NCI-H2107 (cell line): Measurements from ENCODE around the gene DOCK3.
"Not testable (repeated sequence)": the region's sequence is repeated elsewhere in the genome, so short reads cannot be mapped to it uniquely, and the experiment has no call there.

Source experiments
- DNase-seq: peaks from one replicate; lab custom pipeline; 2025; lab: John Stamatoyannopoulos, UW

DOCK3 gene

DNA sequence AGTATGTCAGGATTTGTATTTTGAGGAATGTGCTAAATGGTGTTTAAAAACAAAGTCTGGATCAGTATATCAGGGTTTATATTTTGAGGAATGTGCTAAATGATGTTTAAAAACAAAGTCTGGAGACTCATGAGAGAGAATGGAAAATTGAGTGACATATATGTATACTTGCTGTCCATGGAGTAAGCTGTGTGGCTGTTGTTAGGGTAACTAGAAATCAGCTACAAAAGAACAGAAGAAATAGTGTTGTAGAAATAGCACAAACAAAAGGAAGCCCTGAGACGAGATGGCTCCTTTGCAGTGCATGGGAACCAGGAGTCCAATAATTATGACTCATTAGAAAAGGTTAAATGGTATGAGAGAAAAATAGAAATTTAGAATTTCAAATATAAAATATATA is 427.7 kb downstream of the DOCK3 start:
- DNase-seq: no peak

DNA sequence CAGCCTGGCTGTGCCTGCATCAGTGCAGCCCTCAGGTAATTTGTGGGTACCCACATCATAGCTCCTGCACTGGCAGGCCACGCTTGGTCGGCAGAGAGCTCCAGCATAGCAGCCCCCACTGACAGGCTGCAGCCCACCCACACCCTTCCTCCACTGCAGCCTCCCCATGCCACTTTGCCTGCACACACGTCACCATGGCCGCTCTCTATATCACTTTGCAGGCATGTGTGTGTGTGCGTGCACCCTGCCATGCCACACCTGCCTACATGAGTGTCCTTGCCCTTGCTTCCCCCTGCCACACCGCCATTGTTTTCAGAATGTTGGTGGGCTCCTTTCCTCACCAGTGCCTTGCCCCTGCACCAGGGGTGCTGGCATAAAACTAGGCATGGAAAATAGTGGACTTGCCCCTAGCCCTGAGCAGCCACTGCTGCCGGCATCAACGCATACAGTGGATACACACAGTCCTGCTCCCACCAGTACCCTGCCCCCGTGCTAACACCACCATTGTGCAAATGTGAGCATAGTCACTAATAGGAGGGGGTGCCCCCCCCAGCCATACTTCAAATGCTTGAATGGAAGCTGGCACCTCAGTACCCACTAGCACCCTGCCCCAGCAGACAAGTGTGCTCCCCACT is 431.6 kb downstream of the DOCK3 start:
- no peak for DNase-seq

GRCh38 chr3:51110586-51110985 is 435.9 kb downstream of the DOCK3 start:
- DNase-seq: no peak

DNA sequence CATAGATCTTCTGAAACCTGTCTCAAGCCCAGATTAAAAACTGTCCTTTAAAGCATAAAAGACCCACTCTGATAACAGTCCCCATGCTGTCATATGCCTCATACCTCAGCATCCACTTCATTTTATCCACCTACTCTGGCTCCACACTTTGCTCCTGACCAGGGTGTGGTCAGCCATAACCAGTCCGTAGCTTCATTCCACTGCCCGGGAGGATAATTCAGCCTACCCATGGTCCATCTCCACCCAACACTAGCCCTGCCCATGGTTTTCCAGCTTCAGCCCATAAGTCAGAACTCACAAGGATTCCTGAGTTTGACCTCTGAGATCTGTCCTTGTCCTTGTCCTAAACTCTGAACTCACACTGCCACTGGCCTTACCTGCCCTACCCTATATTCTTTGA is 448.2 kb downstream of the DOCK3 start:
- no peak for DNase-seq

DNA sequence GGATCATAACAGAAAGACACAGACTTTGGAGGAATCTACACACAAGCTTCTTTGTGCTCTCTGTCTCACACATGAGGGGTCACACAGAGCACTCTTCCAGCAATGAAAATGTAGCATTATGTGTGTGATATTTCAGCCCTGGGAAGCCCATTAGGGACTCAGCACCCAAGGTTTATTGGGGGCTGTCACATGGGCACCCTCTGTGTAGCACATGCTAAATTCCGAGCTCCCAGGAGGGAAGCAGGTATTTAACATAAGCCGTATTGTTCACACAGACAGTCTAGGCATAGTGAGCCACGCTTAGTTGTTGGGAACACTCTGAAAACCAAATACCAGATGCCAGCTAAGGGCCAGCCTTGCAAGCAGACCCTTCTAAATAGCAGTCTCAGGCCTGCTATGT is 448.8 kb downstream of the DOCK3 start:
- no peak for DNase-seq

- DNase-seq: not testable (repeated sequence)
These were observed 456.9 kb downstream of the DOCK3 start for GRCh38 chr3:51131607-51132006.

DNA sequence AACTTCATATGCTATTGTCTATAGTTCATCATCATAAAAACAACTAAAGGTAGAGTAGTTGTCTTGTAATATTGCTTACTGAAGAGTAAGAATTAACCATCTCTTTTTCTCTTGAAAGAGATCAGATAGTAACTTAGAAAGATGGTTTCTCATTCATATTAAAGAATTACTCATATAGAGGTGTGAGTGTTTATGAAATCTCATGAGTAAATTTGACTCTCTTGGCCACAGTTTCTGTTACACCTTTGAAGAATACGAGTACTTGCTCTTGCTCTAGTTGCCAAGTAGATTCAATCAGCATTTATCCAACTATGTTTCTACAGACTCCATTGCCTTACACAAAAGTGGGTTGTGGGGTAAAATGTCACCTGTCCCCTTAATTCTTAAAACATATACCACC is 463.0 kb downstream of the DOCK3 start:
- DNase-seq: no peak

- DNase-seq: no peak
These were observed 464.9 kb downstream of the DOCK3 start for GRCh38 chr3:51139616-51140015.

- no peak for DNase-seq
These were observed 466.8 kb downstream of the DOCK3 start for GRCh38 chr3:51141573-51141972.

- DNase-seq: no peak
These were observed 471.3 kb downstream of the DOCK3 start for GRCh38 chr3:51145811-51146585.

- no peak for DNase-seq
These were observed 472.1 kb downstream of the DOCK3 start for GRCh38 chr3:51146781-51147180.

- DNase-seq: no peak
These were observed 481.4 kb downstream of the DOCK3 start for GRCh38 chr3:51156147-51156546.

DNA sequence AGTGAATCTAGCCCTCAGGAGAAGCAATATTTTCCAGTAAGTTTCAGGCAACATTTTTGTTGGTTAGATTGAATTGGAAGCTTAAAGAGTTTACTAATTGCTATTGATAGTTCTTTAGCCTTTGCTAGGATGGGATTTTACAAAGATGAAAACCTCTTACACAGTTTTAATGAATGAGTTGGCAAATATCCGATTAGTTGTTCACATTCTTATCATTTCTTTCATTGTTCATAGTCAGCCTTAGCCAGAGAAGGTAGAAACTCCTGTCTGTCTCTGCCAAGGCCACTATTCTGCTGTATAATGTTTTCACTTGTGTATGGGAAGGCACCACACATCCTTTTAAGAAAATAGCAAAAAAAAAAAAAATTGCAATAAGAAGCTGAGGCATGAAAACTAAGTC is 488.3 kb downstream of the DOCK3 start:
- DNase-seq: no peak

GRCh38 chr3:51173518-51174271 is 499.0 kb downstream of the DOCK3 start:
- no peak for DNase-seq

DNA sequence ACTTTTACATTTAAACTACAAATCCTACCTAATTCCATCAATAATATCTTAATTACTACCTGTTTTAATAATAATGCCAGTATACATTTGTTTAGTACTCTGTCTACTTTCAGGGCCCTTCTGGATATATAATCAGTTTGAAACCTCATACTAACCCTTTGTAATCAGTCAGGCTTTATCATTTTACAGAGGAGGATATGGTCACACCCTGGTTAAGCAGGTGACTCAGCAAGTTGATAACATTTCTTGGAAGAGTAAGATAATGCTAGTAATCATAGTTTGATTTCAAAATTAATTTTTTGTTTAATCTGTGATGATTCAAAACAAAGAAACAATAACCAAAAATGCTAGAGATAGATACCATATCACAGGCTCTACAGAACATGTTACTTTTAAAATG is 502.2 kb downstream of the DOCK3 start:
- no peak for DNase-seq

DNA sequence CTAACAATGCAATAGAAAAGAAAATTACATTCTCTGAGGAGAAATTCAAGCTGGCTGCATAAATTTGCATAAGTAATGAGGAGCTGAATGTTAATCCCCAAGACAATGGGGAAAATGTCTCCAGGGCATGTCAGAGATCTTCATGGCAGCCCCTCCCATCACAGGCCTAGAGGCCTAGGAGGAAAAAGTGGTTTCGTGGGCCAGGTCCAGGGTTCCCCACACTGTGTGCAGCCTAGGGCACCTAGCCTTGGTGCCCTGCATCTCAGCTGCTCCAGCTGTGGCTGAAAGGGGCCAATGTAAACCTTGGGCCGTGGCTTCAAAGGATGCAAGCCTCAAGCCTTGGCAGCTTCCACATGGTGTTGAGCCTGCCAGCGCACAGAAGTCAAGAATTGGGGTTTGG is 511.7 kb downstream of the DOCK3 start:
- not testable (repeated sequence) for DNase-seq

GRCh38 chr3:51190199-51190598 is 515.5 kb downstream of the DOCK3 start:
- DNase-seq: no peak

DNA sequence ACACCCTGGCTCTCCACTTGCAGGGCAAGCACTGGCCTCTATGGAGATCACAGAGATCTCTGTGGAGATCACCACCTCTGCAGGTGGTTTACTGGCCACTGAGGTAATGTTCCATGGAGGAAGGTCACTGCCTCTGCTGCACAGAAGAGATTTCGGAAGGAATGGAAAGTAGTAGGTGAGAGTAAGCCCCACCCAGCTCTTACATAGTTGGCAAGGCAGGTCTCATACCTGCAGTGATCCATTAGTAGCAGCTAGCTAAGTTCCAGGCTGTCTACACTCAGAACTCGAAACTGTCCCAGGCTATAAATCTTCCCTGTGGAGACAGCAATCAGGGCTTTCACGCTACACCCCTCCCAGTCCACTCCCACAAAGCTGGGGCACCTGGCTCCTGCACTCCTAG is 516.1 kb downstream of the DOCK3 start:
- no peak for DNase-seq

- DNase-seq: no peak
These were observed 517.0 kb downstream of the DOCK3 start for GRCh38 chr3:51191768-51192167.

DNA sequence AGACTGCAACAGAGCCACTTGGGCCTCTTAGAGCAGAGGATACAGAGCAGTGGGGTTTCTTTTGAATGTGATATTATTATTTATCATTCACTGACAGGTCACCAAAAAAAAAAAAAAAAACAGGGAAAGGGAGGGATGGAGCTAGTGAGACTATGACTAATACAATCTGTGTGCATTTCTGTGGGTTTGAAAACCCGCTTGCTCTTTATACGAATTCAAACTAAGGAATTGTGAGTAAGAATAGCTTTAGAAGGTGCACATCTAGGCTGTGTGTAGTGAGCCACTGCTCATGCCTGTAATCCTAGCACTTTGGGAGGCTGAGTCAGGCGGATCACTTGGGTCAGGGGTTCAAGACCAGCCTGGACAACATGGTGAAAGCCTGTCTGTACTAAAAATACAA is 523.8 kb downstream of the DOCK3 start:
- no peak for DNase-seq

DNA sequence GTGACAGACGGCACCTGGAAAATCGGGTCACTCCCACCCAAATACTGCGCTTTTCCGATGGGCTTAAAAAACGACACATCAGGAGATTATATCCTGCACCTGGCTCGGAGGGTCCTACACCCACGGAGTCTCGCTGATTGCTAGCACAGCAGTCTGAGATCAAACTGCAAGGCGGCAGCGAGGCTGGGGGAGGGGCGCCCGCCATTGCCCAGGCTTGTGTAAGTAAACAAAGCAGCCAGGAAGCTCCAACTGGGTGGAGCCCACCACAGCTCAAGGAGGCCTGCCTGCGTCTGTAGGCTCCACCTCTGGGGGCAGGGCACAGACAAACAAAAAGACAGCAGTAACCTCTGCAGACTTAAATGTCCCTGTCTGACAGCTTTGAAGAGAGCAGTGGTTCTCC is 524.6 kb downstream of the DOCK3 start:
- not testable (repeated sequence) for DNase-seq

DNA sequence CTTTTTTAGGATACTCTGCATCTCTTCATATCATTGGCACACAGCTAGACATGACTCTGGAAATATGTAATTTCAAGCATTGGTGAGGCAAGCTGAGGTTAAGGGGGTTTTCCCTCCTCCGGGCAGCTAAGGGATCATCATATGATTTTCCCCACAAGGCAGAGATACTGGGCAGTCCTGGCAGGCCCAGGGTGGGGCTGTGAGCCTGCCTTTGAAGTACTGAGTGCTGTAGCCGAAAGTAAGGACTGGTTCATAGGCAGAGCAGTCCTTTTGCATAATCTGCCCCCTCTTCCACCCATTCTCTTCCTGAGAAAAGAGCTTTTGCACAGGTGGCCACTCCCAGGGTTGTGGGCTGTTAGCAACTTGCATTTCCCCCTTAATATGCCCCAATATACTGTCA is 541.6 kb downstream of the DOCK3 start:
- no peak for DNase-seq

- DNase-seq: no peak
These were observed 547.2 kb downstream of the DOCK3 start for GRCh38 chr3:51221959-51222358.
